ENCODE data around the gene RGS6. TPM values are rescaled to one million over a fixed set of nuclear protein-coding genes. Genes with fewer than 3 reads are reported as not detected.

Gene RGS6
- total RNA-seq, 1 donor from 2014 or later = not detected

DNA sequence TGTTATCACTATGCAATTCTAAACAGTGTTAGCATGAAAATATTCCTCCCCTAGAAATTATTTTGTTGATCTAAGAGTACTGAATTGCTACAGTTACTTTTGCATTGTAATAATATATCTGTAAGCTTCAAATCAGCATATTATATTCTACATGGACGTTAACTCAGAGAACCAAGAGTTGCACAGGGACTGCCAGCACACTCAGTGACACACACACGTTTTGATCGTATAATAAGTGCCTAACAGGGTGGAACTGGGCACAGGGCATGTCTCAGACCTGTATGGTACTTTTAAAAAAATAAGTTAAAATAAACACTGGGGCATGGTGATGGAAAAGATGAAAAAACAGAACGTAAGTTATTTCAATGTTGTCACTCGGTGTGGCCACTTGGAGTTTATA lies 451.6 kb downstream of the RGS6 start:
- no peak for DNase-seq (ENCODE audit: low read depth)
- Histone ChIP-seq H3K27me3 (ENCODE audit: control insufficient read depth, insufficient read depth, low read length) (no peaks in the 10 kb centered on the region), H3K36me3 (ENCODE audit: control insufficient read depth, insufficient read depth, low read length) (no peaks in the 10 kb centered on the region), H3K4me3 (ENCODE audit: low read depth, low read length) (no peak overlapping the region)
- TF ChIP-seq, protein P1, sequence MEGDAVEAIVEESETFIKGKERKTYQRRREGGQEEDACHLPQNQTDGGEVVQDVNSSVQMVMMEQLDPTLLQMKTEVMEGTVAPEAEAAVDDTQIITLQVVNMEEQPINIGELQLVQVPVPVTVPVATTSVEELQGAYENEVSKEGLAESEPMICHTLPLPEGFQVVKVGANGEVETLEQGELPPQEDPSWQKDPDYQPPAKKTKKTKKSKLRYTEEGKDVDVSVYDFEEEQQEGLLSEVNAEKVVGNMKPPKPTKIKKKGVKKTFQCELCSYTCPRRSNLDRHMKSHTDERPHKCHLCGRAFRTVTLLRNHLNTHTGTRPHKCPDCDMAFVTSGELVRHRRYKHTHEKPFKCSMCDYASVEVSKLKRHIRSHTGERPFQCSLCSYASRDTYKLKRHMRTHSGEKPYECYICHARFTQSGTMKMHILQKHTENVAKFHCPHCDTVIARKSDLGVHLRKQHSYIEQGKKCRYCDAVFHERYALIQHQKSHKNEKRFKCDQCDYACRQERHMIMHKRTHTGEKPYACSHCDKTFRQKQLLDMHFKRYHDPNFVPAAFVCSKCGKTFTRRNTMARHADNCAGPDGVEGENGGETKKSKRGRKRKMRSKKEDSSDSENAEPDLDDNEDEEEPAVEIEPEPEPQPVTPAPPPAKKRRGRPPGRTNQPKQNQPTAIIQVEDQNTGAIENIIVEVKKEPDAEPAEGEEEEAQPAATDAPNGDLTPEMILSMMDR (IDR thresholded peaks at IDR 0.05; ENCODE audit: insufficient read depth, low read length, poor library complexity, severe bottlenecking) = no peak

DNA sequence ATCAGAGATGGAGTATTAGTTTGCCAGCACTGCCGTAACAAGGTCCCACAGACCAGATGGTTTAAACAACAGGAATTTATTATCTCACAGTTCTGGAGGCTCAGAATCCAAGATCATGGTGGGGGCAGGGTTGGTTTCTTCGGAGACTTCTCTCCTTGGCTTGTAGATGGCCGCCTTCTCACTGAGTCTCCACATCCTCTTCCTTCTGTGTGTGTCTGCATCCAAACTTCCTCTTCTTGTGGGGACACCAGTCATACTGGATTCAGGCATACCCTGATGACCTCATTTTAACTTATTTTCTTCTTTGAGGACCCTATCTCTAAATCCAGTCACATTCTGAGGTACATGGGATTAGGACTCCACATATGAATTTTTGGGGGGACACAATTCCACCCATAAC lies 455.5 kb downstream of the RGS6 start:
- Histone ChIP-seq H3K27me3 (ENCODE audit: control insufficient read depth, insufficient read depth, low read length) (no peaks in the 10 kb centered on the region), H3K4me3 (ENCODE audit: low read depth, low read length) (no peak overlapping the region), H3K36me3 (ENCODE audit: control insufficient read depth, insufficient read depth, low read length) (no peaks in the 10 kb centered on the region)
- TF ChIP-seq, protein P1 (IDR thresholded peaks at IDR 0.05; ENCODE audit: insufficient read depth, low read length, poor library complexity, severe bottlenecking) = no peak
- DNase-seq (ENCODE audit: low read depth) = no peak

DNA sequence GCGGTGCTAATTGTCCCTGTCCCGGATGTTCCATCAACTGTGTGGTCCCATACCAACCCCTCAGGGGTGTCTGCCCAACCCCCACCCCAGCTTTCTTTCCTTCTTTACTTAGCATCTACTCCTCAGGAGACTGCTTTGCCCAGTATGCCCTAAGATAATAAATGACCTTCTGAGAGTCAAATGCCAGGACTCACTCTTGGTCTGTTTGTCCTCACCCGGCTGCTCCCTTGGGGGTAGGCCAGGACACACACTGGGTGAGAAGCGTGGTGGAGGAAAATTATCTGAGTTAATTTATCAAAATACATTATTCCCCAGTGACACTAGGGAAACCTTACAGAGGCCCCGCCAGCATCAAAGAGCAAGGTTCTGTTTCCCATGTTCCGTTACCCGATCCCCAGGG lies 457.0 kb downstream of the RGS6 start:
- no peak overlapping the region for H3K4me3 ChIP-seq (ENCODE audit: low read depth, low read length)
- no peaks in the 10 kb centered on the region for H3K27me3 ChIP-seq (ENCODE audit: control insufficient read depth, insufficient read depth, low read length)
- TF ChIP-seq, protein P1 (IDR thresholded peaks at IDR 0.05; ENCODE audit: insufficient read depth, low read length, poor library complexity, severe bottlenecking) = no peak
- H3K36me3 ChIP-seq (ENCODE audit: control insufficient read depth, insufficient read depth, low read length) = no peaks in the 10 kb centered on the region
- no peak for DNase-seq (ENCODE audit: low read depth)

DNA sequence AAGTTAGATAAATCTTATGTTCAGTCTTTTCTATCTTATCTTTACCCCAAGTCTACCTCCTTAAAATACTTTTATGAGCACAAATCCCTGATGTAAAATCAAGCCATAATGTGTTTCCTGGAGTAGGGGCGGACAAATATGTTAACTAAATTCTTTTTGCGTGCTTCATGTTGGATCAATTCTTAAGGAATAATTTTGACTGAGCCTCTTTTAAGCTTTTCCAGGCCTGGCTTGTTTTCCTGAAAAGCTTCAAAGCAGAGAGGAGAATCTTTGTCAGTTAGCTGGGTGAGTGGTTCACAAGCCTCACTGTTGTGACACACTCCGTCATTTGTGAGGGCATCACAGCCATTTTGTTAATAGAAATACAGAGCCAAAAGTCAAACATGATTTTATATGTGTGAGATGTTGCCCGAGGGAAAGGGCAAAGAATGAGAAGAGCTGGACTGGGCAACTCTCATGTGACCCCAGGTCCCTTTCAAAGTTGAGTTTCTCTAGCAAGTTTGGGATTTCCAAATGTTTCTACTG lies 468.9 kb downstream of the RGS6 start:
- Histone ChIP-seq H3K4me3 (ENCODE audit: low read depth, low read length) (no peak overlapping the region), H3K27me3 (ENCODE audit: control insufficient read depth, insufficient read depth, low read length) (no peaks in the 10 kb centered on the region), H3K36me3 (ENCODE audit: control insufficient read depth, insufficient read depth, low read length) (no peaks in the 10 kb centered on the region)
- no peak for DNase-seq (ENCODE audit: low read depth)
- TF ChIP-seq, protein P1 (IDR thresholded peaks at IDR 0.05; ENCODE audit: insufficient read depth, low read length, poor library complexity, severe bottlenecking) = no peak

DNA sequence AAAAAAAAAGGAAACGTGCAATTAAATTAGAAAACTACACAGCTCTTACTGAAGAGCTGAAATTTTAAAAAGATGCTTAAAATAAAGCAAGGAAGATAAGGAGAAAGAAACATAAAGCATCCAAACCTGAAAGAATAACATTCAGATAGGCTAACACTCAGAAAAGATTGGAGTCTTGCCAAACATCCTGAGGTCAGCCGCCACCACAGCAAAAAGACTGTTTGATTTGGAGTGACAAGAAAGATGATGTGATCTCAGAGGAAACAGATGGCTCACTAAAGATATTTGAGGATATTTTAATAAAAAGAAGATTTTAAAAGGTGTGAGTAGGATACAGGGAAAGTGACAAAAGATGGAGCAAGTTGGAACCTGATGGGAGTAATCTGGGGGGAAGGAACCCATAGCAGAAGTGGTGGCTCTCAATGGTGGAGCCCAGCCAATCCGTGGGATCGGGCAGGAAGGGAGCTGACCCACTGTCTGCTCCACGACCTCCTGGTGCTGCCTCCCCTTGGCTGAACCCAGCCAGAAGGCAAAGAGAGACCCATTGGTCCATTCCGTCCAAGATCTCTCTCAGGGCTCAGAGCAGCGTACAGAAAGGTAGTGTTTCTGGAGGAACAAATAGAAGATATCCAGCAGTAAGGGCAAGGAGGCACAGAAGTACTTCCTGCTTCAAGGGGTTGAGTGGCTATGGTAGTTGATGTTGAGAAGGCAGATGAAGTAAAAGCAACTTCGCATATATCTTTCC lies 469.6 kb downstream of the RGS6 start:
- no peak overlapping the region for H3K4me3 ChIP-seq (ENCODE audit: low read depth, low read length)
- DNase-seq (ENCODE audit: low read depth) = no peak
- TF ChIP-seq, protein P1 (IDR thresholded peaks at IDR 0.05; ENCODE audit: insufficient read depth, low read length, poor library complexity, severe bottlenecking) = no peak
- H3K36me3 ChIP-seq (ENCODE audit: control insufficient read depth, insufficient read depth, low read length) = no peaks in the 10 kb centered on the region
- H3K27me3 ChIP-seq (ENCODE audit: control insufficient read depth, insufficient read depth, low read length) = no peaks in the 10 kb centered on the region

DNA sequence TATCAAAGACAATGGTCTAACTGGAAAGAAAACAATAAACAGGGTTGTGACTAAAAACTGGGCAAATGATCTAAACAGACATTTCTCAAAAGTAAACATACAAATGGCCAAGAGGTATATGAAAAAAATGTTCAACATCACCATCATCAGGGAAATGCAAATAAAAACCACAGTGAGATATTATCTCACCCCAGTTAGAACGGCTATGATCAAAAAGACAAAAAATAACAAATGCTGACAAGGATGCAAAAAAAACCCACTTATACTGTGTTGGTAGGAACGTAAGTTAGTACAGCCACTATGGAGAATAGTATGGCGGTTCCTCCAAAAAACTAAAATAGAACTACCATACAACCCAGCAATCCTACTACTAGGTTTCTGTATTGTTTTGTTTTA lies 470.1 kb downstream of the RGS6 start:
- Histone ChIP-seq H3K27me3 (ENCODE audit: control insufficient read depth, insufficient read depth, low read length) (no peaks in the 10 kb centered on the region), H3K4me3 (ENCODE audit: low read depth, low read length) (no peak overlapping the region), H3K36me3 (ENCODE audit: control insufficient read depth, insufficient read depth, low read length) (no peaks in the 10 kb centered on the region)
- no peak for DNase-seq (ENCODE audit: low read depth)
- TF ChIP-seq, protein P1 (IDR thresholded peaks at IDR 0.05; ENCODE audit: insufficient read depth, low read length, poor library complexity, severe bottlenecking) = no peak
